Measurements from ENCODE around the gene ELL2. TPM values are rescaled to one million over a fixed set of nuclear protein-coding genes. Genes with fewer than 3 reads are reported as not detected.
A peak's percentile ranks its signal among the peaks of the same experiment; 100 is the strongest.

ELL2 gene
- total and polyA plus RNA-seq, 9 of the 15 experiments (the other 6 are each of a cell fraction or from before 2014, with no cell fraction given) = 4.3 to 18.3 (median 14.5) TPM

GRCh38 chr5:95884511-95884910 is 77.1 kb downstream of the ELL2 start (continued):
- TF ChIP-seq ATF6 (CRISPR knock-in tag; IDR thresholded peaks at IDR 0.05) (no peak), E2F6 (IDR thresholded peaks at IDR 0.05; ENCODE audit: borderline replicate concordance in 1 of 2, extremely low read depth in 1 of 2, insufficient read depth in 1 of 2, insufficient read length in 1 of 2, low read depth in 1 of 2, low read length in 1 of 2, poor library complexity in 1 of 2, severe bottlenecking in 1 of 2) (no peak), RBM15 (IDR thresholded peaks at IDR 0.05; ENCODE audit: insufficient read depth, low read length) (no peak), ZNF395 (CRISPR knock-in tag; IDR thresholded peaks at IDR 0.05) (no peak), ZNF239 (CRISPR knock-in tag; IDR thresholded peaks at IDR 0.05) (no peak), PURB (CRISPR knock-in tag; IDR thresholded peaks at IDR 0.05; ENCODE audit: low read depth) (no peak), NR4A1 (CRISPR knock-in tag; IDR thresholded peaks at IDR 0.05) (no peak), NR4A1 (tag; IDR thresholded peaks at IDR 0.05) (no peak), SRF (CRISPR knock-in tag; IDR thresholded peaks at IDR 0.05) (no peak), EGR1 (conservative IDR thresholded peaks at IDR 0.05) (no peak), DPF2 (IDR thresholded peaks at IDR 0.05) (peak; percentile 65; the same call in 1 of the 2 replicates), ESRRA (IDR thresholded peaks at IDR 0.05; ENCODE audit: borderline replicate concordance, low read depth) (peak; percentile 91; the same call in 1 of the 2 replicates), BCOR (IDR thresholded peaks at IDR 0.05) (peak; percentile 77), ZNF830 (CRISPR knock-in tag; IDR thresholded peaks at IDR 0.05) (no peak), E4F1 (CRISPR knock-in tag; IDR thresholded peaks at IDR 0.05; ENCODE audit: borderline replicate concordance) (no peak), MEIS2 (IDR thresholded peaks at IDR 0.05; ENCODE audit: partially characterized antibody) (peak; percentile 53), POLR3A (IDR thresholded peaks at IDR 0.05; ENCODE audit: borderline replicate concordance, extremely low read depth, insufficient read depth, insufficient read length) (no peak), MCM3 (IDR thresholded peaks at IDR 0.05) (no peak), E2F1 (CRISPR knock-in tag; IDR thresholded peaks at IDR 0.05) (no peak), HDAC8 (tag; IDR thresholded peaks at IDR 0.05) (no peak), MED1 (CRISPR knock-in tag; IDR thresholded peaks at IDR 0.05; ENCODE audit: borderline replicate concordance) (no peak), ZBED1 (IDR thresholded peaks at IDR 0.05) (no peak)

All from K562 (cell line).